8988T (cell line): ENCODE results near the gene SNX32.

ENCODE experiments used
- DNase-seq: peaks from one replicate; pipeline ENCODE4 v3.0.0; 2011

The SNX32 gene

DNA sequence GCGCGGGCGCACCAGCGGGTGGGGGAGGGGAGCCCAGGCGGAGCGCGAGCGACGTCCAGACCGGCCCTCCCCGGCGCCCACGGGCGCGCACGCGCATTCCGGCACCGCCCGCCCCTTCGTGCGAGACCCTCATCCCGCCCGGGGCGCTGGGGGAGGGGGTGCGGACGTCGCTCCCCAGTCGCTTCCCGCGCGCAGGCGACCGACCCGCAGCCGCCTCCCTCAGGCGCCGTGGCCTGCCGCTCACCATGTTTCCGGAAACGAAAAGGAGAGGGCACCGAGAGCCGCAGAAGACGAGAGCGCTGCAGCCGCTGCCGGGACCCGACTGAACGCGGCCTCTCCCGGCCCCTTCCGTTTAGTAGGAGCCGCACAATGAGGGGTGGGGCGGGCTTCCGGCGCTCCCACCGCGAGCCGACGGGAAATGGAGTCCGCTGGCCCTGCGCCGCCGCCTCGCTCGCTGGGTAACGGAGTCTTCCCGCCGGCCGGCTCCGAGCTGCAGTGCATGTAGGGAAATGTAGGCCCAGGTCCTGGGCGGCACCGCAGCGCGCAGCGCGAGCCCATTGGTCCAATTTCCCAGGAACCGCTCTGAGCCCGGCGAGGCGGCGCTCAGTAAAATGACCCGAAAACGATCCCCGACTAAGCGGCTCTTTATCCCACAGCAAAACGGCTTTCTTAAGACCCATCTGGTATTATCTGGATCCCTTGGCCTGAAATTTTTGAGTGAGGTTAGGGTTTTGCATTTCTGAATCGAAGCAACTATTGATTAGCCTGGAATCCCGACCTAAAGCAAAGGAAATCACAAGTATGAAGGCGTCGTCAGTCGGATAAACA, 24.3 kb downstream of the SNX32 start, which contains the start of gene CFL1:
Gene CFL1, minus strand, starts transcription at position 328 of the 828 bp plus-strand sequence. Its CDS starts 81 bp downstream, at position 247.
- DNase-seq = peak; percentile 93

DNA sequence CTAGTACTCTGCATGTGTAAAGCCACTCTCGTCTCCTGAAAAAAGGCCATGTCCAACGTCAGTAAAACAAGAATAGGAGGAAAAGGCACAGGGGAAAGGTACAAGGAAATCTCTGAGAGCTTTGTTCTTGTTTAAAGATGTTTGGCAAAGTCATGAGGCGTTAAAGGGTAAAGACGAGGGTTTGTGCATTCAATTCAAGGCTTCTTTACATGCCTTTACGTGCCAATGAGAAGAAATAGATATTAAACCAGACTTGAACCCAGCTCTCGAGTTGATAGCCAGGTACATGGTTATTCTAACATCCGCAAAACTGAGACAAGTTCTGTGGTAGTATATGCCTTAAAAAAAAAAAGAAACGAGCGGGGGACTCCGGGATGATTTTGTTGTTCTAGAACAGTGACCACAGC, 24.9 kb downstream of the SNX32 start:
- DNase-seq = no peak

DNA sequence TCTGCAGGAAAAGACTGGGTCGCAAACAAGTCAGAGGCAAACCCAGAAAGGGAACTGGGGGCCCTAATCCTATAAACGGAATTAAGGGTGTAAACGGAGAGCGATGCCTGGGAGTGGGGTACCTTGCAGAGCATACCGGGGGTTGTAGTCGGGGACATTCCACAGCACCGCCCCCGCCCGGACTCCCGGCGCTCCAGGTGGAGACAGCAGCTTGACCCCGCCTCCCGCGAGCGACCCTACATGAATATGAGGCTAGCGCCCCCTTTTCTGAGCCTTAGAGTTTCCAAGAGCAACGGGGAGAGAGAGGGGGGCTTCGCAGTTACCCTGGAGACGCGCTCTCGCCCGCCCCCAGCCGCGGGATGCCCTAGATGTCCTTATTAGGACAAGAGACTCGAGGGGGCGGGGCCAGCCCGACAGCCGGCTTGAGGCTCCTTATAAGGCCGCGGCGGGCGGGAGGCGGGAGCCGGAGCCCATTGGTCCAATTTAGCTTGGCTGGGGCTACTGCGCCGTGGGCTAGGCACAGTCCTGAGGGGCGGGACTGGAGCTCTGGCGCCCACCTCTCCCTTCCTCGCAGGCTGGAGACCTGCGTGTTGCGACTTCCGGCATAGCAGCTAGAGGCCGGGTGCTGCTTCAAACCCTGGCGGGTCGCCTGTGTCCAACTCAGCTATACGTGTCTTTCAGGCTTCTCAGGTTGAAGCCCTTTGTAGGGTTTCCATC, 25.5 kb downstream of the SNX32 start:
- DNase-seq = peak; percentile 97

DNA sequence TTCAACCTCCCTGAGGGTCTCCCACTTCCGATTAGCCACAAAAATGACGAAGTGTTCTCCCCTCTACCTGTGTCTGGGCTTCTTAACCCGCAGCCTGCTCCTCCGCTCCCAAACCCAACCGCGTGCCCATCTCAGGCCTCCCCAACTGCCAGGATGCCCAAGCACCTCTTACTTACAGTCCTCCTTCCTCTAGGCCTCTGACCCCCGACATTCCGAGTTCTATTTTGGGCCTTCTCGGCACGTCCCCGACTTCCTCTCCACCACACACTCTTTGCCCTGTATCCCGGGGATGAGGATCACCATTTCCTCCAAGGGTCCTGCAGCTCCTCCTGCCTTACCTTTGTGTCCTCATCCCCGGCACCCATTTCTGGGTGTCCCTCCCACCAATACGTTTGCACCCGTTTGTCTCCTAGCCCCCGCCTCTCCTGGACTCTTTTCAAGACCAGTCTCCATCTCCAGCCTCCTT, 26.1 kb downstream of the SNX32 start:
- DNase-seq = no peak

DNA sequence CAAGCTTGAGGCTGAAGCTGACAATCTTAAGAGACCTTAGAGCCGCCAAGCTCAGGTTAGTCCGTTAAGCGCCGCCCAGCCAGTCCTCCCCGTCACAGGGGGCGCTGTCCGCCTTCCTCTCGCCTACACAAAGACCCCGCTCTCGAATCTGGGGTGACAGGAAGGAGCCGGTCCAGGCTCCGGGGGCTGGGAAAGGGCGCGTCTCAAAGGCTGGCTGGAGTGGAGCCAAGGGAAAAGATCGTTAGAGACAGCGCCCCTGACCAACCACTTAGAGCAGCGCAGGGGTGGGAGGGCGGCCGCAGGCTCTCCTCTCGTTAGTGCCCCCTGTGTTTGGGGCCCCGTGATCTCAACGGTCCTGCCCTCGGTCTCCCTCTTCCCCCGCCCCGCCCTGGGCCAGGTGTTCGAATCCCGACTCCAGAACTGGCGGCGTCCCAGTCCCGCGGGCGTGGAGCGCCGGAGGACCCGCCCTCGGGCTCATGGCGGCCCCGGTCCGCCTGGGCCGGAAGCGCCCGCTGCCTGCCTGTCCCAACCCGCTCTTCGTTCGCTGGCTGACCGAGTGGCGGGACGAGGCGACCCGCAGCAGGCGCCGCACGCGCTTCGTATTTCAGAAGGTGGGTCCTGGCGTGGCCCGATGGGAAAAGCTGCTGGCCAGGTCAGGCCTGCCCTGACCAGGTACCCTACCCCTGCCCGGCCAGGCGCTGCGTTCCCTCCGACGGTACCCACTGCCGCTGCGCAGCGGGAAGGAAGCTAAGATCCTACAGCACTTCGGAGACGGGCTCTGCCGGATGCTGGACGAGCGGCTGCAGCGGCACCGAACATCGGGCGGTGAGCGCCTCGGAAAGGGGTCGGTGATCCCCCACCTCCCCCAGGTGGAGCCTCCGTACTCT, 26.8 kb downstream of the SNX32 start, which contains the start of gene MUS81:
Gene MUS81, plus strand, starts transcription at position 156 of the 887 bp plus-strand sequence. Its CDS starts 321 bp downstream, at position 477.
- peak; percentile 99 for DNase-seq

DNA sequence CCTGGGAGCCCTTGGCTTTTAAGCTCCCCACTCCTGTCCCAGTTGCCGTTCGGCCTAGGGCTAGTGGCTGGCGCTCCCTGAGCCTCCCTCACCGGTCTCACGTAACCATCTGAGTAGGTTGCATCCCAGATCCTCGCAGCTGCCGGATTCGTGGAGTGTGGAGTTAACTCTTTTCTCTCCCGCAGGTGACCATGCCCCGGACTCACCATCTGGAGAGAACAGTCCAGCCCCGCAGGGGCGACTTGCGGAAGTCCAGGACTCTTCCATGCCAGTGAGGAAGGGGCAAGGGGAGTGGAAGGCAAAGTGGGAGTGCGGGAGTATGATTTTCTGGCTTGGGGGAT, 27.4 kb downstream of the SNX32 start:
- DNase-seq = no peak

DNA sequence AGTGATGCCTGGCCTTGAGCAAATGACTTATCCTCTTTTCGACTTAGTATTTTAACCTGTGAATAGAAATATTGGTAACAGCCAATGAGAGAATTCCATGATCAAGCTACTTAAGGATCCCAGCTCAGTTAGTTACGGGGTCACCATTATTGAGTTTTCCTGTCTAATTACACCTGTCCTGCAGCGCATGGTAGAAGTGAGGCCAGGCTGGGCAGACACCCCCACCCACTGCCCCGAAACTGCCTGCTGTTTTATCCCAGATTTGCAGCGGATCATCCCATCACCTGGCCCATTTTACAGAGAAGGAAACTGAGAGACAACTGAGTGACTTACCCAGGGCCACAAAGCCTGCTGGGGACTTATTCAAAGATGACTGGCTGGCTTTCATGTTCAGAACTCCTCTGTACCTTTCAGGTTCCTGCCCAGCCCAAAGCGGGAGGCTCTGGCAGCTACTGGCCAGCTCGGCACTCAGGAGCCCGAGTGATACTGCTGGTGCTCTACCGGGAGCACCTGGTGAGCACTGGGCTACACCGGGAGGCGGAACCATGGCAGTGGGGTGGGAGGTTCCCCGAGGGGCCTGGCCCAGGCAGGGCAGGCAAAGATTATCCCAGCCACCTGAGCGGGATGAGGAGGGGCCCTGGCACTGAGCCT, 27.9 kb downstream of the SNX32 start:
- no peak for DNase-seq

DNA sequence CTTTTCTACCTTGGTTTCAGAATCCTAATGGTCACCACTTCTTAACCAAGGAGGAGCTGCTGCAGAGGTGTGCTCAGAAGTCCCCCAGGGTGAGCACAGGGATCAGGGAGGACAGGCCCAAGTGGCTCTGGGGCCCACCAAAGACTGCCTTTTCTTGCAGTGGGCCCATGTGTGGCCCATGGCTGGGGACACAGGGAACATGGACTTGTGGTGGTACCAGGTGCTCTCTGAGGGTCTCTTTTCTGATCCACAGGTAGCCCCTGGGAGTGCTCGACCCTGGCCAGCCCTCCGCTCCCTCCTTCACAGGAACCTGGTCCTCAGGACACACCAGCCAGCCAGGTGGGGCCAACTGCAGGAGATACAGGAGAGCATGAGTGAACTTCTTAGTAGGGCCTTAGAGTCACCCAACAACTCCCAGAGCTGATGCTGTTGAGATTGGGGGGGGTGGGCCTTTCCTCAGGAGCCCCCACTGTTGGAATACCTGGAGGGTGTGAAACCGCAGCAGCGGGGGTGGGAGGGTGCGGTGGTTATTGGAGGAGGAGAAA, 28.5 kb downstream of the SNX32 start:
- DNase-seq = no peak

DNA sequence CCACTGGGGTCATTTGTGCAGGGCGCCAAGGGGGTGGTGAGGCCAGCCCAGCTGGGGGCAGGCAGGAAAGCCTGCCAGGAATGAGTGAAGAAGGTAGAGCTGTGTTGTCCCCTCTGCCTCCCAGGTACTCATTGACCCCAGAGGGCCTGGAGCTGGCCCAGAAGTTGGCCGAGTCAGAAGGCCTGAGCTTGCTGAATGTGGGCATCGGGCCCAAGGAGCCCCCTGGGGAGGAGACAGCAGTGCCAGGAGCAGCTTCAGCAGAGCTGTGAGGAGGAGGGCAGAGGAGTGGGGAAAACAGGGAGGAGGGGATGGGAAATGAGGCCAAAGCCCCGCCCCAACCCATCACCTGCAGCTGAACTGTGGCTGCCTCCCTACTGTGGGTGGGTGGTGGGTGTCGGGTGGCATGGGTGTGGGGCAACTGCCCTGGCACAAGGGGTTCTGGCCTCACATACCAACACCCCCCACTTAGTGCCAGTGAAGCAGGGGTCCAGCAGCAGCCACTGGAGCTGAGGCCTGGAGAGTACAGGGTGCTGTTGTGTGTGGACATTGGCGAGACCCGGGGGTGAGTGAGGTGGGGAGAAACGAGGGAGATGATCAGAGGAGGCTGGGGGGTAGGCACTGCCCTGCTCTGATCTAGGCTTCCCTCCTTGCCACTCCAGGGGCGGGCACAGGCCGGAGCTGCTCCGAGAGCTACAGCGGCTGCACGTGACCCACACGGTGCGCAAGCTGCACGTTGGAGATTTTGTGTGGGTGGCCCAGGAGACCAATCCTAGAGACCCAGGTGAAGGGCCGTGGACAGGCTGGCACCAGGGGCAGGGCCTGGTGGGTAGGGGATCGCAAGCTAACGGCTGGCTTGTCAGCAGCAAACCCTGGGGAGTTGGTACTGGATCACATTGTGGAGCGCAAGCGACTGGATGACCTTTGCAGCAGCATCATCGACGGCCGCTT, 29.5 kb downstream of the SNX32 start:
- no peak for DNase-seq

DNA sequence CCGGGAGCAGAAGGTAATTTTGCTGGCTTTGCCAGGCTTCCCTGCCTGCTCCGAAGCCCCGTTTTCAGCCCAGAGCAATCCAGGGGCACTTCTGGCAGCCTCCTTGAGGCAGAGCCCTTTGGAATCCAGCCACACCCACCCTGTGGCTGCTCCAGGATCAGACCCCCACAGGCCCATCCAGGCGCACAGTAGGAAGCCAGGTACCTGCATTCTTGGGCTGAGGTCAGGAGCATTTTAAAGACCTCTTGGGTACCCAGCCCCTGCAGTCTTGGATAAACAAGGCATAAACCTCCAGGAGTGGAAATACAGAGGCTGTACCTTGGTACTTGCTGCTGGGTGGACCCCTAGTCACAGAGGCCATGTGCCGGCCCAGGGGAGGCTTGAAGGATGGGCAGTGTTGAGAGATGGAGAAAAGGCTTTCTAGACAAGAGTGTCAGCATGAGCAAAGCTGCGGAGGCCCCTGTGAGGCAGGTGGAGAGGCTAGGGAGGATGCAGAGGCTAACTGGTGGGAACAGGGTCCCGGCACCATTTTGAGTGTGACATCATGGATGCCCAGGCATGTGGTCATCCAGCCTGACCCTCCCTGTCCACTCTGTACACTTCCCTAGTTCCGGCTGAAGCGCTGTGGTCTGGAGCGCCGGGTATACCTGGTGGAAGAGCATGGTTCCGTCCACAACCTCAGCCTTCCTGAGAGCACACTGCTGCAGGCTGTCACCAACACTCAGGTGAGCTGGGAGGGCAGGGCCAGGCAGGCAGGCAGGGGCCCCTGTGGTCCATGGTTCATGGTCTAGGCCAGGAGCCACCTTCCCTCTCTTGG, 30.3 kb downstream of the SNX32 start:
- no peak for DNase-seq

DNA sequence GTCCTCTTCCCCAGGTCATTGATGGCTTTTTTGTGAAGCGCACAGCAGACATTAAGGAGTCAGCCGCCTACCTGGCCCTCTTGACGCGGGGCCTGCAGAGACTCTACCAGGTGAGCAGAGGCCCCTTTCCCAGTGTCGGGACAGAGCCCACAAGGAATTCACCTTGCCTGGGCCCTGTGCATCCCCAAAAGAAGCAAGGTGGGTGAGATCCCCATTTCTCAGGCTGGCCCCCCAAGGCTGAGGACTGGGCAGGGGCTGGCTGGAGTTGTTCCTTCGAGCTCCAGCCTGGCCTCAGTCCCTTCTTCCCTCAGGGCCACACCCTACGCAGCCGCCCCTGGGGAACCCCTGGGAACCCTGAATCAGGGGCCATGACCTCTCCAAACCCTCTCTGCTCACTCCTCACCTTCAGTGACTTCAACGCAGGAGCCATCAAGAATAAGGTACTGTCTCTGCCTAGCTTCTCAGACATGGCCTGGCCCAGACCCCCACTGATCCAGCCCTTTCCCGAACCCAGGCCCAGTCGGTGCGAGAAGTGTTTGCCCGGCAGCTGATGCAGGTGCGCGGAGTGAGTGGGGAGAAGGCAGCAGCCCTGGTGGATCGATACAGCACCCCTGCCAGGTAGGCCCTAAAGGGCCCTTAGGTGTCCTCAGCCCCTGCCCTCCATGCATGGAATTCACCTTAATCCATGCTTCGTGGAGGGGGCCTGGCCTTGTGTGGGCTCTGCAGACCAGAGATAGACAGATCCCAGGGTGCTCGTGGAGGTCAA, 31.1 kb downstream of the SNX32 start:
- no peak for DNase-seq

DNA sequence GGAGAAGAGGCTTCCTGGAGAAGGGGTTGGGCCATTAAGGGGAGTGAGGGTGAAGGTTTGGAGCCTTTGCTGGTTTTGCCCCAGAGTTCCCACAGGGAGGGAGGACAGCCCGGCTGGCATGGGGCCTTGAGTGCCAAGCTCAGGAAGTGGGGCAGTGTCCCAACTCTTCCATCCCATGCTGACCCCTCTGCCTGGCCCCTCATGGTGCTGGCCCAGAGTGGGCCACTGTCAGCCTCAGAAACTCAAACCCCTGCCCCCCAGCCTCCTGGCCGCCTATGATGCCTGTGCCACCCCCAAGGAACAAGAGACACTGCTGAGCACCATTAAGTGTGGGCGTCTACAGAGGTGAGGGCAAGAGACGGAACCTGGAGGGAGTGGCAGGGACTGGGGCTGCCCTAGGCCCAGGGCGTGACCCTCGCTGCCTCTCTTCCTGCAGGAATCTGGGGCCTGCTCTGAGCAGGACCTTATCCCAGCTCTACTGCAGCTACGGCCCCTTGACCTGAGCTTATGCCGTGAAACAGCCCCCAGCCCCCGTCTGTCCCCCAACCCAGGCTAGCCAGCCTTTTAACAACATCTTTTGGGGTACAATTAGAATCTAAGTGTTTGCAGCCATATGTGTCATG, 31.9 kb downstream of the SNX32 start:
- DNase-seq = no peak

DNA sequence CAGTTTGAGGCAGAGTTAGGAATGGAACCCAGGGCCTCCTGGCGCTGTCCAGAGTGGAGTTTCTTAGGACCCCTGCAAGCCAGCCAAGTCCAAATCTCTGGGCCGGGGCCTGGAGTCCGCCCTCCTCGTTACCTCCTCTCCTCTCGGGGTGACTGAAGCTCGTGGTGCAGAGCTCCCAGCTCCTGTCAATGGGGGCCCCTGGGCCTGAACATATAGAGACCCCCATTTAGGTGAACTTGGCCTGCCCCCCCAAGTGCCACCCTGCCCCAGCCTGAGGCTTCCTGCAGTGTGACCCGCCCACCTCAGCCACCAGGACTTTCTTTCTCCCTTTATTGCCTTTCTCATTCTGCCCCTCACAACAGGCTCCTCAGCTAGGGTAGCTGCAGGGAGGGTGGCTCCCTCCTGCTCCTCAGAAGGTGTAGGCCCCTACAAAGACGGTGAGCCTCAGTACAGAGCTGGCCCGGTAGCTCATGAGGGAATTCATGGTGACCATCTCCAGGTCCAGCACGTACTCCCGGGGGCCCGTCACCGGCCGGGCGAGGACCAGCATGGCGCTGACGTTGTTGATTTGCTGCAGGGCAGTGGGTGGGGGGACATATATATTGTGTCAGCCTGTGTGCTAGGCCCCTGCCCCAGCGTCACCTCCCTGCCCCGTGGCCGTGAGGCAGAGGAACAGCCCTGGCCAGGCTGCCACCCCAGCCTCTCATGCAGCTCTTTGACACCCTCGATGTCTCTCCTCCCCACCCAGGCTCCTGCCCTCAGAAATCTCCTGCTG, 32.9 kb downstream of the SNX32 start:
- no peak for DNase-seq

DNA sequence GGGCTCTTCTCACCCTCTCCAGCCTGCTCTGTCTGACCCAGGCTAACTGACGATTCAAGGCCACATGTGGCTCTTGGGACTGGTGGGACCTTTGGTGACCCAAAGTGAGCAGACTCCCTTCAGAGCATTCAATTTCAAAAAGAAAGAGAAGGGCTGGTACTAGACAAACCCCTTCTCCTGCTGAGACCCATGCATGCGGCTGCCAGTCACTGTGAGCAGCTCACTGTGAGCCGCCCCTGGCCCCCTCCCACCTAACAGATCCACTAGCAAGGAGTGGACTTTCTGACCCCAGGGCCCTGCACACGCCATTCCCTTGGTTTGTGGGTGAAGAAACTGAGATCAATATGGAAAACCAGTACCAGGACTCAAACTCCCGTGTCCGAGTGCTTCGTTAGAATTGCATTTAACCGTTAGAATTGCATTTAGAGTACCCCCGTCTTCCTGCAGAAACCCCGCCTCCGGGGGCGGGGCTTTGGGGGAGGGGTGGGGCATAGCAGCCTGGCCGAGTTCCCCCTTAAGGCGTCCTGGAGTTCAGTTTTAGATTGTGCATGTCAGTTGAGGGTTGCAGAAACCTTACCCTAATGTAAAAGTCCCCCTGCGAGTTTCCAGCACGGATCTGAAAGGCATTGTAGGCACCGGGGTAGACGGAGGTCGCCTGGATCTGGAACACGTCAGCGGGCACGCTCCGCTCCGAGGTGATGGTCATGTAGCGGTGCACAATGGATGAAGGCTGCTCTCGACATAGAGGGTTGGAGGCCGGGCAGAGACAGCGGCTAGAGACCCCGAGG, 33.7 kb downstream of the SNX32 start:
- no peak for DNase-seq

DNA sequence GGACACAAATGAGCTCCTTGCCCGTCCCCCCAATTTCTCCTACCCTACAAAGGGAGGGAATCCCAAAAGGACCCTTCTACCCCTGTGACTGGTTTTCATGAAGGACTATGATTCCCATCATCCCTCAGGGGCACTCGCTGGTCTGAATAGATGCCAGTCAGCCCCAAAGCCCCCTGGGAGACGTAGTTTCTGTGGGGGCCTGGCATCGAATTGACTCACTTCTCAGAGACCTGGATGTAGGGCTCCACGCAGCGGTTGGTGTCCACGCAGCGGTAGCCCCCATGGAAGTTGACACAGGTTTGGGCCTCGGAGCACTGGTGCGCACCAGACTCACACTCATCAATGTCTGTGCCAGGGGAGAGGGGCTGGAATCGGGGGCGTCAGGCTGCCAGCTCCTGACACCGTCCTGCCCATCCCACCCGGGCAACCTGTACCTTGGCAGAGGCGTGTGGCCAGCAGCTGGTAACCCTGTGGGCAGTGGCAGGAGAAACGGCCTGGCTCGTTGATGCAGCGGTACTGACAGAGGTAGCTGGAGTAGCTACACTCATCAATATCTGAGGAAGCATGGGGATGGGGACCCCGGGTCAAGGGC, 34.4 kb downstream of the SNX32 start:
- peak; percentile 96 for DNase-seq

DNA sequence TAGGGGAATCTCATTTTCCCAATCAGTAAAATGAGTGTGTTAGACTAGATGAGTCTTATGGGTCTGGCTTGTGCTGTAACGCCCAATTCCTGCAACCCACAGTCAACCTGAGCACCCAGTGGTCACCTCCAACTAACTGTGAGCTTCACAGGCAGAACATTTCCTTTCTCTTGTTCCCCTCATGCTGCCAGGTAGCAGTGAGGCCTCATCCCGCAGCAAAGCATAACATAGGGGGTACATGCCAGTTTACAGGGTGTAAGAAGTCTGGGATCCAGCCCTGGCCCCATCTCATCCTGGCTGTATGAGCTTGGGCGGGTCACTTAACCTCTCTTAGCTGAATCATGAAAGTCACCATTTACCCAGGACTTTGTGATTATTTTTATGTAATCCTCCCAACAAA, 35.1 kb downstream of the SNX32 start:
- DNase-seq = no peak
